CMK (cell line): ENCODE data around the gene CPNE5.

Experiments
- DNase-seq: peaks from one replicate; pipeline ENCODE4 v3.0.0-alpha.2; 2010; ENCODE audit warnings: low read depth

The CPNE5 gene

DNA sequence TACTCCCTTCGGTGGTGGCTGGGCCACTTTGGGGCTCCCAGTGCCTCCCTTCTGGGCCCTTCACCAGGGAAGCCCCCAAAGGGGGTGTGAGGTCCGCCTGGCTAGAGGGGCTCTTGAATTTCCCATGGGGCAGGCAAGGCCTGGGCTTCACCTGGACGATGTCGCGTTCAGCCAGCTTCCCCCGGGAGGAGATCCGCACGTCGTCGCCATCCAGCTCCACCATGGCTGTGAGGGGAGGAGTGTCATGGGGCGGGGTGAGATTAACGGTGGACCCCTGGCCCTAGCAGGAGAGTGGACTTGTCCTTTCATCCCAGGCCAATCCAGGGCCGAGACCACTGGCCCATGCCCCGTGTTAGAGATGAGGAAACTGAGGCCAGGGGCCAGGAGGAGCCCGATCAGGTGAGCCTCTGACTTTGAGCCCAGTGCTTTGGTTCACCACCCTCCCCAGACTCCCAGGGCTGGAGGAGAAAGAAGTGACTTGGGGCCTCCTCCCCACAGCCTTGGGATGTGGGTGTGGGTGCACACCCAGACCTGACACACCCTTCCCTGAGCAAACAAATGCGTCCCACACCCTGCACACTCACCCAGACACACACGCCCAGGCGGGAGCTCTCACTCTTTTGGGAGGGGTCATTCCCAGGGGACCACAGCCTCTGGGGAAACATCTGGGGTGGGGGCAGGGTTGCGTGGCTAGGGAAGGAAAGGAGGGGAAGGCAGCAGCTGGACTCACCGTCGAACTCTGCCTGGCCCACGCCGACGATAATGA, 95.5 kb downstream of the CPNE5 start:
- DNase-seq, result no peak

DNA sequence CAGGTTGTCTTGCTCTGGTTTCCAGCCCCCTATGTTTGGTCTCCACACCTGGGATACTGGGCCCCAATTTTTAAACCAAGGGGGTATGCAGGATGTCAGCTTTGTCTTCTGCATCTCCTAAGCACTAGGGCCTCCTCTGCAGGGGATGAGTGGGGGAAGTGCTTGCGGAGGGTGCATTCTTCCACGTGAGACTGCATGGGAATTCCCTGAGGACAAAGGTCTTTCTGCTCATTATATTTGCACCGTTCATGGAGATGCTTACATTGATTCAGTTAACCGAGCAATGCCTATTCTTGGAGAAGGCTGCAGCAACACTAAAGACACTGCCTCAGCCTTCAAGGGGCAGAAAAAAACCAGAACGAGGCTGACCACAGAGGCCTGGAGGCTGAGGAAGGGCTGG, 96.2 kb downstream of the CPNE5 start:
- DNase-seq, result no peak

DNA sequence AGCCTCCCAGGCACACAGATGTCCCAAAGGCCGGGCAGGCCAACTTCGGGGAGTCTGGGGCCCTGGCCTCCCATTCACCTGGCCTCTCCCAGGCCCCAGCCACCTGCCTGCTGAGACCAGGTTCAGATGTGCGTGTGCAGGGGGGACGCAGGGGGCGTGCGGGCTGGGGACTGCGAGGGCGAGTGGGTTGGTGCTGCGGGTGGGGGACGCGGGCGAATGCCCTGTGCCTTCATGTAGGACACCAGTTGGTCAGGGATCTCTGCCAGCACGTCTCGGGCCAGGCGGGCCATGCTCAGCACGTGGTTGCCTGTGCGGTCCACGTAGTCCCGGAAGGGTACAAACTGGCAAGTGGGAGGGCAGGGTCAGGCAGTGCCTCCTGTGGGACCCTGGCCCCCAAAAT, 97.1 kb downstream of the CPNE5 start:
- no peak for DNase-seq

DNA sequence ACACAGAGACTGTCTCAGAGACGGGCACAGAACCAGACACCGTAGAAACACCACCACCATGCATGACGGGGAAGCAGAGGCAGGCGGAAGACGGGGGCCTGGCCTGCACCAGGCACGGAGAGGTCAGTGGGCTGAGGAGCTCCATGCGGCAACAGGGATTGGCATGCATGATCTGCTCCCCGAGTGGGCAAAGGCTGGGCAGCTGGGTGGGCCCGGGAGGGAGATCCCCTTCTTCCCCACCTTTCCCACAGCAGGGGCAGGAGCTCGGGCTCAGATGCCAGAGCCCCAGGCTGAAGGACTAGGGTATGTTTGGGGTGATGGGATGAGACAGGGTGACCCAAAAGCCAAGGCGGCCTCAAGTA, 98.4 kb downstream of the CPNE5 start:
- no peak for DNase-seq

- DNase-seq, result no peak
These were observed 99.1 kb downstream of the CPNE5 start for GRCh38 chr6:36739947-36740817.

GRCh38 chr6:36738108-36738507, 101.1 kb downstream of the CPNE5 start:
- no peak for DNase-seq

- DNase-seq, result no peak
These were observed 102.0 kb downstream of the CPNE5 start for GRCh38 chr6:36737043-36737785.

- no peak for DNase-seq
These were observed 103.9 kb downstream of the CPNE5 start for GRCh38 chr6:36735110-36736071.

DNA sequence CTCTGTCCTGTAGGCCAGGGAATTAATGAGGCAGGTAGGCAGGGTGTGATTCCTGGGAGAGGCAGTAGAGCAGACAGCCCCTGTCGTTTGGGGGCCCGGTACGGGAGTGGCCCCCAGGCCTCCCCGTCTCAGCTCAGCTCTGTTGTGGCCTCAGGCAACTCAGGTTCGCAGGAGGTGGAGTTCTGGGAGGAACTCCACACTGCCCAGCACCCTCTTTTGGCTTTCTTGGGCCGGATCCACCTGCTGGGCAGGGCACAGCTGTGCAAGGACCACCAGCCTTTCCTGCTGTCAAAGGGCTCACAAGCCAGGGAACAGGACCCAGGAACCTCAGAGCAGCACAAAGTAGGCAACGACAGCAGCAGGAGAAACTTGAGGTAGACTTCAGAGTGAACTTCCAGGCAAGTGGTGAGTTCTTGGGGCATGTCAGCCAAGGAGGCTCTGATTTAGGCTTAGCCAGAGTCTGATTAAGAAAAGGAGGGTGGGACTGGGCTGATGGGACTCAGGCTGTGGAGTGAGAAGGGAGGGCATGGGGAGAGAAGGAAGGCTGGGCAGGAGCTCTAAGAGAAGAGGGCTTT, 104.7 kb downstream of the CPNE5 start:
- DNase-seq, result no peak

- no peak for DNase-seq
These were observed 105.9 kb downstream of the CPNE5 start for GRCh38 chr6:36733300-36733699.

DNA sequence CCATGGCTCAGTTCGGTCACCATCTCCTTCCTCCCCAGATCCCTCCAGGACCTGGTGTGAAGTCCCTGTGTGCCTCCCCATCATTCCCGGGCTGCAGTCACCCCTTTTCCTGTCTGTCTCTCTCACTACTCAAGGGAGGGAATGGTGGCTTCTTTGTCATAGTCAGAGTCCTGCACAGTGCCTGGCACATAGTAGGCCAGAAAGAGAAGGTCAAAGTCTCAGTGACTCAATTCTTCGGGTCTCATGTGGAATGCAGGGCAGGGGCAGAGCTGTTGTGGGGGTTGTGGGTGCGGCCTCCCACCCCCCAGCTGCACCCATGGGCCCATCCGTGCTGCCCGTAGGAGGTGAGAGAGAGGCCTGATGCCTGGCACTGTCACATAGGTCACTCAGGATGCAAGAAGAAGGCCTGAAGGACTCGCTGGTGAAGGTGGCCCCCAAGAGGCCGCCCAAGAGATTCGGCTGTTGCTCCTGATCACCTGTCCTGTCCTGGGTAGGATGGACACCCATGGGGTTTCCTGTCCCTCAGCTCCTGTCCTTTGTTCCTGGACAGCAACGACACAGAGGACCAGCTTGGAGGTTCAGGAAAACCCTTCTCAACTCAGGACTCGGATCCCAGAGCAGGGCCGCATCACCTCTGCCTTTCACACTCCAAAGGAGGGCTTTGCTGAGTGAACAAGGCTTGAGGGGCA, 107.5 kb downstream of the CPNE5 start:
- DNase-seq, result no peak

GRCh38 chr6:36730424-36731380, 108.5 kb downstream of the CPNE5 start:
- DNase-seq, result no peak

- no peak for DNase-seq
These were observed 110.1 kb downstream of the CPNE5 start for GRCh38 chr6:36729161-36729524.

GRCh38 chr6:36728289-36729160, 110.7 kb downstream of the CPNE5 start:
- no peak for DNase-seq

DNA sequence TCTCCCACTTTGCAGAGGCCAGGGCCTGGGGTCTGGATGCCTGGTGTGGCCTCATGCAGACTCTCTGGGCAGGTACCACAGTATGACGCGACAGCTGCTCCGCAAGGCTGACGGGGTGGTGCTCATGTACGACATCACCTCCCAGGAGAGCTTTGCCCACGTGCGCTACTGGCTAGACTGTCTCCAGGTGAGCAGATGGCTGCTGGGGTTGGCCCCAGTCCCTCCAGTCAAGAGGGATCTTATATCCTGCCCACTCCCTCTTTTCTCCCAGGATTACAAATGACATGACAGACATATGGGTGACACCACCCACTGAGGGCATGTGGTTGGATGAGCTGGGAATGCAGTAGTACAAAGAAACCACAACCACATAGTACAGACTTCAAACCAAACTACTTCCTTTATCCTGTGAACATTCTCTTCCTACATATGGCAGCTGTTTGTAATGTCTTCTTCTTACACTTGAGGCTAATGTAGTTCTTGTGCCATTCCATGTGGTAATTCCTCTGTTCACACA, 111.7 kb downstream of the CPNE5 start:
- DNase-seq, result no peak

GRCh38 chr6:36725581-36725980, 113.7 kb downstream of the CPNE5 start:
- no peak for DNase-seq

DNA sequence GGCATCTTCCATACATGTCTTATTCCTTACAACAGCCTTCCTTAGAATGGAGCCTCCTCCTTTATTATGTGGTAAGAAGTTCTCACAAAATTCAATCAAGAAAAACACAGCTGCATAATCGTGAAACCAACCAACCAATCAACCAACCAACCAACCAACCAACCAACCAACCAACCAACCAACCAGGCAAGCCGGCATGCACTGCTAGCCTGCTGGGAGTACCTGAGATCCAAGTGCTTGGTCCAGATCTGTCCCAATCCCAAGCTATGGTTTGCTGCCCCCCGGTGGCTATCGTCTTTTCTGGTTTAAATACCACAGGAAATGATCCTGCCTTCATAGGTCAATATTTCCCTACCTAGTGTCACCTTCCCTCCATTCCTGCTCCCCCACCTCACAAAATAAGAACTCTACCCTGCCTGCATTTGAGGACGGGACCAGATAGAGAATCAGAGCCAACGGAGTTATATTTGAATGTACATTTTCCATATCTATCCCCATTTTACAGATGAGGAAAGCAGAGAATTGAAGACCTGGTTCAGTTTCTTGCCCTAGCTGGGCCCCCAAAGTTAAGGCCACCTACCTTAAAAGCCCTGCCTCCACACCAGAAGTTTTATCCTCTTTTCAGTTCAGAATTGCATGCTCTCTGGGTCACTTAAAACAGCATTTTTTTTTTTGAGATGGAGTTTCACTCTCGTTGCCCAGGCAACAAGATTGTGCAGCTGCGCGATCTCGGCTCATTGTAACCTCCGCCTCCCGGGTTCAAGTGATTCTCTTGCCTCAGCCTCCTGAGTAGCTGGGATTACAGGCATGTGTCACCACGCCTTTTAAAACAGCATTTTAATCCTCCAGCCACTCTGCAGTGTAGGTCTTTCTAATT, 114.5 kb downstream of the CPNE5 start:
- no peak for DNase-seq
